Esophagus squamous epithelium (tissue), 5 donors: ENCODE data around the gene ZNF550. TPM values are rescaled to one million over a fixed set of nuclear protein-coding genes. Genes with fewer than 3 reads are reported as not detected.

ENCODE experiments used
- DNase-seq: peaks from one replicate; lab custom pipeline; 2025; lab: John Stamatoyannopoulos, UW
- H3K27ac ChIP-seq, 4 donors: fragments of 200-600 bp; sonication (generic); one replicate each; pipeline ENCODE4 v1.5.1; 2016 to 2019; ENCODE audit warnings: mild to moderate bottlenecking in 1 of 4
- H3K27me3 ChIP-seq, 4 donors: fragments of 200-600 bp; sonication (generic); 1 replicate in 3 of 4; 2 replicates in 1 of 4; pipeline versions ENCODE4 v1.5.1 to v1.6.0; 2017 to 2021; ENCODE audit warnings: antibody characterized with exemption in 1 of 4
- H3K36me3 ChIP-seq, 3 donors: fragments of 200-600 bp; sonication (generic); one replicate each; pipeline ENCODE4 v1.5.1; 2016 to 2019
- H3K4me1 ChIP-seq, 3 donors: fragments of 200-600 bp; sonication (generic); one replicate each; pipeline ENCODE4 v1.5.1; 2017 to 2019
- H3K4me3 ChIP-seq, 4 donors: fragments of 200-600 bp; sonication (generic); 1 replicate in 3 of 4; 2 replicates in 1 of 4; pipeline ENCODE4 v1.5.1; 2016 to 2019; ENCODE audit warnings: mild to moderate bottlenecking in 2 of 4, moderate library complexity in 1 of 4
- H3K9me3 ChIP-seq, 3 donors: fragments of 200-600 bp; sonication (generic); one replicate each; pipeline ENCODE4 v1.5.1; 2016 to 2019
- POLR2A ChIP-seq, 4 donors: fragments of 450-650 bp; IDR thresholded peaks; one replicate each; pipeline ENCODE4 v1.6.1; 2017; ENCODE audit warnings: antibody characterized with exemption in 4 of 4, mild to moderate bottlenecking in 4 of 4, moderate library complexity in 3 of 4
- WGBS, 2 donors: methylation state at CpG; one replicate each; pipeline ENCODE4 v1.1.5; 2018; 5-methylcytosine and 5-hydroxymethylcytosine counted together
- intact Hi-C: fragments of 100-400 bp; cut with DNase I; formaldehyde crosslinking; loops from one replicate; pipeline ENCODE4 v1.15.0; 2022
- total RNA-seq, 4 donors: library from RNA; depleted of rRNA; stranded (reverse); fragments of >200 nt; gene quantifications; one replicate each; pipeline ENCODE4 v1.1.0, GENCODE V29; 2016
- TF ChIP-seq, protein P1 (sequence below), 6 experiments: fragments of 450-650 bp in 4 of 6; fragments of 200-600 bp in 2 of 6; sonication (generic) in 2 of 6; IDR thresholded peaks; one replicate each; pipeline ENCODE4 v1.5.1; 2016 to 2019; ENCODE audit warnings: antibody characterized with exemption in 6 of 6, mild to moderate bottlenecking in 4 of 6, moderate library complexity in 4 of 6
- donor health status: DM: yes; HTN: yes; CAD: no.

The ZNF550 gene
- total RNA-seq, result 1 to 10 TPM; 2.2 to 7.6 (median 3.1) TPM

DNA sequence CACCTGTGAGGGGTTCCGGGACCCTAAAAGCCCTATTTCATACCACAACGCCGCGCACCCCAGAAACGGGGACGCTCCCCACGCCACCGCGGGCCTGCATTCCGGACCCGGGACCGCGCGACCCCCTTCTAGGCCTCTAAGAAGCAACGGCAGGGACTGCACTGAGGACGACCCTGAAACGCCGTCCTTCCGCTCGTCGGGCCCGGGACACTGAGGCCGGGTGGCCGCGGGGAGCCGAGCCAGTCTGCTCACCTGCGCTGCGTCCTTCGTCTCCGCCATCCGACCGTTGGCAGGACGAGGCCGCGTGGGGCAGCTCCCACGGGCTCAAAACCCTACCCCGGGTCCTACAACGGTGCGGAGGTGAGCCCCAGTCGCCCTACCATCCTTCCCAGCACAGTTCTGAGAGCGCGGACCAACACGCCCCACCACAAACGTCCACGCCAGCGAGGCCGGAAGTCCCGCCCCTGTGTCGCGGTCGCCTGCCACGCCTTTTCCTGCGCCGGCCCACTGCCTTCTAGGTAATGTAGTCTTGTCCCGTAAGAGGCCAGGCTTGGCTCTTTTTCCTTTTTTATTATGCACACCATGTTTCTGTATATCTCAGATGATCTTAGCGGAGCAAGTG lies at the start of gene ZNF550:
Gene ZNF550, minus strand, starts transcription at position 460 of the 622 bp plus-strand sequence. Its CDS starts 181 bp downstream, at position 279.
- Histone ChIP-seq H3K36me3 (peaks cover 12 to 28% (median 16%) of the 10 kb centered on the region in 3 donors), H3K9me3 (peaks cover 0 to 54% (median 45%) of the 10 kb centered on the region in 3 donors), H3K4me1 (peaks cover 5 to 23% (median 13%) of the 10 kb centered on the region in 3 donors), H3K27me3 (no peaks in the 10 kb centered on the region), H3K27ac (peak within 1 kb of the TSS; percentile 50 to 82 (median 76)), H3K4me3 (peak within 1 kb of the TSS; percentile 51 to 99 (median 90))
- peak; percentile 48 for DNase-seq
- intact Hi-C loops, result no loop called here
- 1 to 4% methylated on average over 7 to 47 of the region's 56 CpGs for WGBS, 2 donors
- TF ChIP-seq, protein P1, sequence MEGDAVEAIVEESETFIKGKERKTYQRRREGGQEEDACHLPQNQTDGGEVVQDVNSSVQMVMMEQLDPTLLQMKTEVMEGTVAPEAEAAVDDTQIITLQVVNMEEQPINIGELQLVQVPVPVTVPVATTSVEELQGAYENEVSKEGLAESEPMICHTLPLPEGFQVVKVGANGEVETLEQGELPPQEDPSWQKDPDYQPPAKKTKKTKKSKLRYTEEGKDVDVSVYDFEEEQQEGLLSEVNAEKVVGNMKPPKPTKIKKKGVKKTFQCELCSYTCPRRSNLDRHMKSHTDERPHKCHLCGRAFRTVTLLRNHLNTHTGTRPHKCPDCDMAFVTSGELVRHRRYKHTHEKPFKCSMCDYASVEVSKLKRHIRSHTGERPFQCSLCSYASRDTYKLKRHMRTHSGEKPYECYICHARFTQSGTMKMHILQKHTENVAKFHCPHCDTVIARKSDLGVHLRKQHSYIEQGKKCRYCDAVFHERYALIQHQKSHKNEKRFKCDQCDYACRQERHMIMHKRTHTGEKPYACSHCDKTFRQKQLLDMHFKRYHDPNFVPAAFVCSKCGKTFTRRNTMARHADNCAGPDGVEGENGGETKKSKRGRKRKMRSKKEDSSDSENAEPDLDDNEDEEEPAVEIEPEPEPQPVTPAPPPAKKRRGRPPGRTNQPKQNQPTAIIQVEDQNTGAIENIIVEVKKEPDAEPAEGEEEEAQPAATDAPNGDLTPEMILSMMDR (IDR thresholded peaks at IDR 0.05), result peak in 1 of 6 experiments; percentile 10
- peak in 2 of 4 donors; percentile 37 to 56 for TF ChIP-seq POLR2A (IDR thresholded peaks at IDR 0.05)

- WGBS, 2 donors, result 90 to 94% methylated on average over 4 to 5 of the region's 5 CpGs
- TF ChIP-seq, protein P1 (IDR thresholded peaks at IDR 0.05), result no peak
- TF ChIP-seq POLR2A (IDR thresholded peaks at IDR 0.05), result no peak
- intact Hi-C loops, result no loop called here
- Histone ChIP-seq H3K27ac (no peak overlapping the region), H3K4me3 (no peak overlapping the region), H3K4me1 (no peaks in the 10 kb centered on the region), H3K27me3 (no peaks in the 10 kb centered on the region), H3K36me3 (peaks cover 3 to 67% (median 18%) of the 10 kb centered on the region in 3 donors), H3K9me3 (peaks cover 0 to 91% (median 54%) of the 10 kb centered on the region in 3 donors)
- no peak for DNase-seq
These were observed 47.3 kb upstream of the ZNF550 start for GRCh38 chr19:57606931-57607330.

- peak; percentile 66 for DNase-seq
- Histone ChIP-seq H3K9me3 (peaks cover 0 to 40% (median 21%) of the 10 kb centered on the region in 3 donors), H3K27me3 (no peaks in the 10 kb centered on the region), H3K36me3 (peaks cover 3 to 30% (median 6%) of the 10 kb centered on the region in 3 donors), H3K4me3 (peak within 1 kb of the TSS; percentile 81 to 95 (median 88)), H3K4me1 (peaks cover 10 to 15% (median 11%) of the 10 kb centered on the region in 3 donors), H3K27ac (peak within 1 kb of the TSS; percentile 19 to 62 (median 46))
- TF ChIP-seq POLR2A (IDR thresholded peaks at IDR 0.05), result no peak
- TF ChIP-seq, protein P1 (IDR thresholded peaks at IDR 0.05), result peak in 1 of 6 experiments; percentile 22
- WGBS, 2 donors, result 0% methylated on average over 7 to 15 of the region's 53 CpGs
- intact Hi-C loops, result no loop called here
These were observed 40.2 kb upstream of the ZNF550 start, which contains the start of gene ZNF530 for GRCh38 chr19:57599761-57600383. Gene ZNF530 (plus strand): TSS chr19:57599885. CDS start chr19:57604346, 4,461 bp downstream.

GRCh38 chr19:57599377-57599760 lies 39.7 kb upstream of the ZNF550 start:
- Histone ChIP-seq H3K36me3 (peaks cover 0 to 25% (median 4%) of the 10 kb centered on the region in 3 donors), H3K9me3 (peaks cover 0 to 40% (median 16%) of the 10 kb centered on the region in 3 donors), H3K27me3 (no peaks in the 10 kb centered on the region), H3K27ac (peak overlapping the region in 3 of 4 donors; percentile 19 to 62 (median 61)), H3K4me3 (peak overlapping the region; percentile 81 to 95 (median 88)), H3K4me1 (peaks cover 10 to 15% (median 11%) of the 10 kb centered on the region in 3 donors)
- DNase-seq, result no peak
- TF ChIP-seq, protein P1 (IDR thresholded peaks at IDR 0.05), result no peak
- TF ChIP-seq POLR2A (IDR thresholded peaks at IDR 0.05), result no peak
- WGBS, 2 donors, result 54 to 59% methylated on average over 8 of the region's 8 CpGs
- intact Hi-C loops, result no loop called here
